ENCODE data around the gene HOXA3.

Gene HOXA3

DNA sequence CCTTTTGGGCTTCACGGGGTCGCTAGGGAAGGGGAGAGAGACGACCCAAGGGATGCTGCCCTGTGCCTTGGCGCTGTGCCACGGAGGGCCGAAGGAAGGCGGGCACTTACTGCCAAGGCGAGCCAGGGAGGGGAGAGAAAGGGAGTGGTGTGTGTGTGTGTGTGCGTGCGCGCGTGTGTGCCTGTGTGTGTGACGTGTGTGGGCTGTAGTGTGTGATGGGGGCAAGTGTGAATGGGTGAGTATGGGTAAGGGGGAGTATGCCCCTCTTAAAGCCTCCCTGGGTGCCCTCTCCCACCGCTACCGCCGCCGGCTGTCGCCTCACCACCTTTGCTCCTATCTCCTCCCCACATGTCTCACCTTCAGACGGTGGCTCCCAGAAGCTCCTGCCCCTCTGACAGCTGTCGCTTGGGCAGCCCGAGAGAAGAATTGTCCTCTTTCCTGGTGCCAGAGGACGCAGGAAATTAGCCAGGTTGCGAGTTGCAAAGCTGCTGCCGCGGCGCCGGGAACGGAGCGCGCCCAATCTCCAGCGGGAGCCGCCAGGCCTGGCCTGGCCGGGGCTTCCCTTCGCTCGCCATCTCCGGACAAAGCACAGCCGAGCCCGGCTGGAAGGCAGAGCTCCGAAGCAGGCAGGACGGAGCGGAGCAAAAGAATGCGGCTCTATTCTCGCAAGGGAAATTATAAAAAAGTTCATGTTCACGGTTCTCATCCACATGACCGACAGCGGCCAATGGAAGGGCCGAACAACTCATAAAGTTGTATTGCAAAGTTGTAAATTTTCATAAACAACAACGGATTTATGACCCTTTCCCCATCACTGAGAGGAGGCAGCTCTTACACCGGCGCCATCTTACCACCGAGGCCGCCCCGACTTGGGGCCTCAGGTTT, at the start of gene HOXA3:
Gene HOXA3 (minus strand): TSS at position 653 of the 885 bp plus-strand sequence. CDS start 41,943 bp downstream, outside the sequence.
- DNase-seq (ENCODE audit: low read depth in 2 of 2), result no peak

DNA sequence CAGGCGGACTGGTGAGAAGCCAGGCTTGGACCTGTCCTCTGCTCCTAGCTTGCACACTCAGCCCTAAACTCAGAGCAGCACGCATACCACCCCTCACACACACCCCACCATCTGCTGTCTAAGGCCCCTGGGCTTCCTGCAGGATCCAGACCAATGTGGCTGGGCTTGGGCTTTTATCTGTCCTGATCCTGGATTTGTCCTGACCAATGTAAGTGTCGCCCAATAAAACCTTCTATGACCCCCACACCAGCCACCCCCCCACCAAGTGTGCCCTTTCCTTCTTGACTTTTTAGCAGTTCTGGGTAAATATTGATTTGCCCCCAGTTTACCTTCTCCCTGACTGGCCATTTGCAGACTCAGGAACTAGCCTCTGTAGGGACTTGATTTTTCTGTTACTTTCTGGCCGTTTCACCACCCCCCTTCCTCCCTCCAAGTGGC, 49.2 kb upstream of the HOXA3 start:
- DNase-seq (ENCODE audit: low read depth in 2 of 2), result no peak

GRCh38 chr7:27200761-27201579, 48.6 kb upstream of the HOXA3 start:
- DNase-seq (ENCODE audit: low read depth in 2 of 2), result no peak

DNA sequence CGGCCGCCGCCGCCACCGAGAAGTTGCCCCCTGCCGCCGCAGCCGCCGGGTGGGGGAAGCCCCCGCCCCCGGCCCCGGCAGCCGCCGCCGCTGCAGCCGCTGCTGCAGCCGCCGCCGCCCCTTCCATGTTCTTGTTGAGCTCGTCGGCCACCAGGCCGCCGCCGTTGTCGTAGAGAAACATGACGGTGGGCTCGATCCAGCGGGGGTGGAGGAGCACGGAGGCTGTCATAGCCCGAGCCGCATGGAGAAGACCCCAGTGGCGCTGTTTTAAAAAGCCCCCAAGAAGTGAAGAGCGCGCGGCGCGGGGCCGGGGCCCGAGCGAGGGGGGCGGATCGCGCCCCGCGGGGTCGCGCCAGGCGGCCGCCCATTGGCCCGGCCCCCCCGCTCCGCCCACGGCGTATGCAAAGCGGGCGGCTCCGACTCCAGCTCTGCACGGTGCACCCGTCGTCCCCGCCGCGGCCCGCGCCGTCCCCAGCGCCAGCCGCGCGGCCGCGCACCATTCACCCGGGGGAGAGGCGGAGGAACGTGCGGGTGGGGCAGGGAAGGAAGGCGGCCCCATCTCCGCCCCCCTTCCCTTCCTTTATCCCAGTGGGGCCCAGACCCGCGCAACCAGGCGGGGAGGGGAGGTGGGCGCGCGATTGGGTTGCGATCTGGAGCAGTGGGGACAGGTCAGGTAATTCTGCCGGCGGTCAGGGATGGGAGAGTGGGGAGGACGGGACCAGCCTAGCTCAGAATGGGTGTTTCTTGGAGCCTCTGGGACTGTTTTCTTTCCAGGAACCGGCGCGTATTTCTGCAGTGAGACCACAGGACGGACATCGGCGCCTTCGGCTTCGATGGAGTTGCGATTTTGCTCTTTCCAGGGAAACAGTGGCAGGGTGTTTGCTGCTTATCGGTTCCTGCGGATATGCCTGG, 47.7 kb upstream of the HOXA3 start, which contains the start of gene HOXA13:
Gene HOXA13 (minus strand): TSS at position 243 of the 912 bp plus-strand sequence. CDS start 14 bp downstream, at position 229.
- no peak for DNase-seq (ENCODE audit: low read depth in 2 of 2)

- no peak for DNase-seq (ENCODE audit: low read depth in 2 of 2)
These were observed 46.8 kb upstream of the HOXA3 start for GRCh38 chr7:27198871-27199801.

- no peak for DNase-seq (ENCODE audit: low read depth in 2 of 2)
These were observed 45.9 kb upstream of the HOXA3 start for GRCh38 chr7:27198138-27198841.

DNA sequence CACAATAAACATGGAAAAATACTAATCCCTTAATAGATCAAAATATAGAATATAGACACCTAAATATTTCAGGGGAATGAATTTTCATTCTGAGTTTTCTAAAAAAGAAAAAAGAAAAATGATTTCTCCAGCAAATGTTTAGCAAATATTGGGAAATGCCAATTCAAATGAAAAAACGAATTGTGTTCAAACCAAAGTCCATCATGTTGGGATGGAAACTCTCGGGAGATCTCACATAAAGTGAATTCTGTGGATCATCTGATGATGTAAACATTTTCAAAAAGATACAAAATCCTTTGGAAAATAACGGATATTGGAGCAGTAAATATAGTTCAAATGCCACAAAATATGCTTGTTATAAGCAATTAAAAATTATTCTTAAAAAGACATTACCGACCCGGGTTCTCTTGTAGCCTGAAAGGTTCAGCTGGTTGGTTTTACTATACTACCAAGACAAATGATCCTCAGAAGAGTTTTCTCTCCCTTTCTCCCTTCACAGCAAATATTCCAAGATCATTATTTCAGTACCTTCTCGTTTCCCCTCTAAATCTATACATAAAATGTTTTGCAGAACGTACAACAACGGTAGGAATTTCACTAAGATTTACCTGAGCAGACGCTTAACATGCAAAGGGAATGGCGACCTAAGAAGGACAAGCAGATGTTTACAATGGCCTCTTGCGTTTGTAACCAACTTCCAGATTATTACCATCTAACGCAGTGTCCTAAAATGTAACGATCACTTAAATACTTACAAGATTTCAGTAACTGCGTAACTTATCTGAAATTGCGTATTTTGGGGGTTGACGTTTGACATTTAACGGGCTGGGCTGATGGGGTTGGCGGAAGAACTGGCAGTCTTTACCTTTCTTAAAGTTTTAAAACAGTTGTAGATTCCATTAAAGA, 45.0 kb upstream of the HOXA3 start:
- DNase-seq (ENCODE audit: low read depth in 2 of 2), result no peak

DNA sequence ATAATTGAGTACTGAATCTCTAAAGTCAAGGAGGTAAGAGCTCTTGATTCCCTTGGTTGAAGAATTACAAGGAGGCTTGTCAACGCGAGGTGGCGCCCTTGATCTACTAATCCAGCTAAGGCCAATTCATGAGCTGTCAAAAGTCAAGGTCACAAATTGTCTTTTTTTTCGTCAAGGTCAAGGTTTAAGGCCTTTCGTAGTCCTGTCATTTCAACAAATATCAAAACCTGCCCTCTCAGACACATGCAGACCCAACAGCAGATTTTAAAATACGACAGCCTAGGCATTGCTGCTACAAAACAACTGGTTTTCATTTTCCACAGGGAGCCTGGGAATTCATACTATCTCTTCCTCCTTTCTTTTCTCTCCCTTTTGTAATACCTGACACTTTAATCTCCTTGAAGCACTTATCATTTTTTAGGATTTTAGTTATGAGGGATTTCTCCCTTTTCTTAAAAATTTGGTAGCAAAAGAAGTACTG, 43.9 kb upstream of the HOXA3 start:
- DNase-seq (ENCODE audit: low read depth in 2 of 2), result peak; percentile 61 to 84

- DNase-seq (ENCODE audit: low read depth in 2 of 2), result no peak
These were observed 42.5 kb upstream of the HOXA3 start for GRCh38 chr7:27194686-27195379.

DNA sequence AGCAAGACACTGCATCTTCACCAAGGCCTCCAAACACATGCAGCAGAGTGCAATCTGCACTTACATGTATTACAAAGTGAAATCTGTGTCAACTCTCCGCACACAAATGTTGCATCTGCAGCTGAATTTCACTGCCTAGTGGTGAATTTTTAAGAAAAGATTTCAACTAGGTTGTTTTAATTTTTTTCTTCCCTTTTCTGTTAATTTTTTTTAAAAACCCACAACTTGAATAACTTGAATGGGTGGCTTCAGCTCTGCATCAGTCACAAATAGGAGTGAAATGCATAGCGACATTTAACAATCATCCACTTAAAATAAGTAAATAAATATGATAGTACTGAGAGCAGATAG, 41.6 kb upstream of the HOXA3 start:
- DNase-seq (ENCODE audit: low read depth in 2 of 2), result no peak

DNA sequence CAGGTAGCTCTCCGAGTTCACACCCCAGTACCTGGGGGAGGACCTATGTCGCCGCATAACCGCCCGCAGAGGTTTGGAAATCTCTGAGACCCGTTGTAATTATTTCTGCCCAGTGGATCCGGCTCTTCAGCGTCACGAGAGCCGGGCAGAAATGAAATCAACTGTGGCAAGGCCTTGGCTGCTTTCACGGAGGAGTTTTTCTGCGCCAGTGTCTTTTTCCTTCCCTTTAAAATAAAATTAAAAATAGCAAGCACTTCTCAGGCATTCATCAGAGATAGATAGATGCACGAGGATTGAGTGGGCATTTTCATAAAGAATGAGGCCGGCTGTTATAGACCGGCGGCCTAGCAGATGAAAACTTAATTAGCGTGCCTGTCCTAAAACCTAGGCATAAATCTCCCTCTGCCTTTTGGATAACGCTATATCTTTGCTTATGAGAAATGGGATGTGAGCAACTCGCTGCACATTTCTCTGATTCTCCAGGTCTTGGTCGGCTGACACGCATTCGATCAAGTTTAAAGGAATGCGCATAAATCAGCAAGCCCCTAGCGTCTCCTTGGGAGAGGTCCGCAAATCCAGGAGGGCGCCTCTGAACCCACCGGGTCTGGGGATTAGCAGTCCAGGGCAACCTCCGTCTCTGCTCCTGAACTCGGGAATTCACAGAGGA, 41.1 kb upstream of the HOXA3 start:
- no peak for DNase-seq (ENCODE audit: low read depth in 2 of 2)

DNA sequence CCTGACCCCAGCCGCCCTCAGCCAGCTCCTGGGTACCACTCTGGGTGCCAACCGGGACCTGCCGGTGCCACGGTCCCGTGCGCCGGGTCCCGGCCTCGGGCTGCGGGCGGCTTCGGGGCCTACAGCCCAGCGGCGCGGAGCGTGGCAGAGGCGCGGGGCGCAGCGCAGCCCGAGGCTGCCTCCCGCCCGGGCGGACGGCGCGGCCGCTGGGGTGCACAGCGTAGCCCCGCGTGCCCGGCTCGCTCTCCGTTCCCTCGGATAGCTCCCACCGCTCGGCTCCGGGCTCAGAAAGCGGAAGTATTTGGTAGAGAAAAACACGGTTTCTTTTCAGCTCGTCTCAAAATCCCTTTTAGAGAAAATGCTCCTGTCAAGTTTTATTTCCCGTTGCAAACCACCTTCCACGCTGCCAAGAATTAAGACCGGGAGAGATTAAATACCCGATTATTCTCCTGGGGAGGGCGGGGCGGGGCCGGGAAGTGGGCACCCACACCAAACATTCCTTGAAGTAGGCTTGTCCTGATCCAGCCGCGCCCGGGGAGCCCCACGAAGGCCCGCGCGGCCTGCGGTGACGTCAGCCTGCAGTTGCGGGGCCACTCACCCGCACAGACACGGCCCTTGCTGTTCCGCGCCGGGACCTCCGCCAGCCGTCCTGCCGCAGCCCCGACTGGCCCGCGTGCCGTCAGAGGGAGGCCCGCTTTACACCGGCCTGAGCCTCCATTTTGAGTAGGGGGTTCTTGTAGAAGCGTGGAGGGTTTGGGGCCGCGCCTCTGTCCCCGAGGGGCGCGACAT, 40.4 kb upstream of the HOXA3 start:
- DNase-seq (ENCODE audit: low read depth in 2 of 2), result no peak

DNA sequence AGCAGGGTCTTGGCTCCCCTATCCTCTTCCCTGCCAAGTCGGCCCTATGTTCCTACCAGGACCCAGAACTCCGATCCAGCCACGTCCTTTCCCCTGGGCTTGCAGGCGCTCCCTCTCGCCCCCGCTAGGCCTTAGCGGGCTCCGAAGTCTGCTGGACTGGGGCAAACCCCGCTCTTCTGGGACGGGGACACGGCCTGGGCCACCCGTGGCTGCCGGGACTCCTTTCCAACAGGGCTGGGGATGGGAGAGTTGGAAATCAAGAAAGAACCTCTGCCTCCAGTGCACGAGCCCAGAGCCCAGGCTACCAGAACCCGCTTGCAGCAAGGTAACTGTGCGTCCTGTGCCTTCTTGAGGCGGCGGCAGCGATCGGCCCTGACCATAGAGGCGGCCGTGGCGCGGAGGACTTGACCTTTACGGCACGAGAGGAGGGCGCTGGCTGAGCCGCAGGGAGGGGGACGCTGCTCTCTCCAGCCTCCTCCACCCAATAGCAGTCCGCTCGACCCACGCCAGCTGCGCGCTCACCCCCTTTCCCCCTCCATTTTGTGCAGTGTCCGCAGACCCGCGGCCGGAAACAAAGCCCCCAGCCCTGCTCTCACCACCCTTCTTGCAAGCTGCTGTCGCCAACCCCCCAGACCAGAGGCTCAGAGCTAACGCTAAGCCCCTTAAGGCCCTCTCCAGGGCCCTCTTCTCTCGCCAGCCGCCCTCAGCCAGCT, 39.6 kb upstream of the HOXA3 start:
- no peak for DNase-seq (ENCODE audit: low read depth in 2 of 2)

GRCh38 chr7:27191161-27191731, 38.9 kb upstream of the HOXA3 start:
- no peak for DNase-seq (ENCODE audit: low read depth in 2 of 2)

- no peak for DNase-seq (ENCODE audit: low read depth in 2 of 2)
These were observed 37.8 kb upstream of the HOXA3 start for GRCh38 chr7:27189997-27190748.

Data from stimulated activated CD4-positive, alpha-beta T cell treated with anti-CD3 and anti-CD28 coated beads, Interleukin-12 subunit alpha, Interleukin-12 subunit beta, amount 100 ng/mL, for 24 hours (primary cell).